Hypothalamus (tissue), 51 donors: Measurements from ENCODE around the gene MAML3.

Experiments used
- DNase-seq, 51 donors: peaks; one replicate each; lab custom pipeline; 2025; lab: John Stamatoyannopoulos, UW

The MAML3 gene

DNA sequence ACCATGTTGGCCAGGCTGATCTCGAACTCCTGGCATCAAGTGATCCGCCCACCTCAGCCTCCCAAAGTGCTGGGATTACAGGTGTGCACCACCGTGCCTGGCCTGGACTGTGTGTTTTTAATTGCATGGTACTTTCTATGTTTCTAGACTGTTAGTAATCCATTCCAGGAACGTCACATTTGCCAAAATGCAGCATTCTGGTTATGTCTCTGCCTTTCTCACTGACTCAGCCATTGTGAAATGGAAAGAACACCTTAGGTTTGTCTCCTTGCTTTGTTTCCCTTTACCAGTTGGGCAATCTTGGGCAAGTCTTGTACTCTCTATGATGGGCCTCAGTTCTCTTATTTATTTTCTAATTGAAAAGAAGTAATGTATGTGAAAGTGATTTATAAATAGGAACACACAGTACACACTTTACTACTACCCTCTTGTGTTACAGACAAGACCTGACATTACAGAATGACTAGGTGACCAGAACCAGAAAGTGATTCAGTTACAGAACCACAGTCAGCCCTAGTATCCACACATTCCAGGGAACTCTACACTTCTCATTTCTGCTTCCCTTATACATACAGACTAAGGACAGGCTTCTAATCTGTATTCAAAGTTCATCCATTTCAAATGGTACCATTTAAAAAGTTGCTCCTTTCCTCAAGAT is 301.2 kb downstream of the MAML3 start:
- DNase-seq = no peak

DNA sequence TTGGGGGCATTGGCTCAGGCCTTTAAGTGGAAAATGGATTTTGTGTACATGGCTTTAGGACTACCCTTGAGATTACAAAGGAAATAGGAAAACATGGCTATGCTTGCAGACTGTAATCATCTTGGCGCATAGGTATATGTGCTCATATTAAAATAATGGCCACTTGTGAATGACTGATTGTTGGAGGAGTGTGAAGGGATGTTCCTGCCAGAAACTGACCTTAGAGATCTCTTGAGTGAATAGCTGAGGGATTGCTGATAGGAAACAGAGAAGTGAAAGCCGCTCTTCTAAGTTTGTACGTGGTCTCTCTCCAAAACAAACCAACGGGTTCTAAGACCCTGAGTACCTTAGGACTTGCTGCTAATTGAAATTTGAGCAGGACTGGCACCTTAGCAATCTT is 302.3 kb downstream of the MAML3 start:
- DNase-seq = no peak

DNA sequence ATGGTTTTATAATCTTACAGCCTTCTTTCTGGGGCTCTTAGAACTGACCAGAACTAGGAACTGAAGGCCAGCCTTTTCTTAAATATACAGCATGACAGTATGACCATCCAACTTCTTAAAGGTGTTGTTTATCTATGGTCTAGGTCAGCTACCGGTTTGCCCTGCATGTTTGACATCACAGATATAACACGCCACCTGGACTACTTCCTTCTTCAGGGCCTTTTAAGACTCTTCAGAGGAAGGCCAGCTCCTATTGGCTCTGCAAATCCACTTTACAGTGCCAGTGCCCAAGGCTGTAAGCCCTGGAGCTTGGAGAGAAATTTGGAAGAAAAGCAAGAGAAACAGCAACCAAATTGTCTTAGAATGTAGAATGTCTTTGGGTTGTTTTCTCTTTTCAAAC is 302.9 kb downstream of the MAML3 start:
- DNase-seq = no peak

DNA sequence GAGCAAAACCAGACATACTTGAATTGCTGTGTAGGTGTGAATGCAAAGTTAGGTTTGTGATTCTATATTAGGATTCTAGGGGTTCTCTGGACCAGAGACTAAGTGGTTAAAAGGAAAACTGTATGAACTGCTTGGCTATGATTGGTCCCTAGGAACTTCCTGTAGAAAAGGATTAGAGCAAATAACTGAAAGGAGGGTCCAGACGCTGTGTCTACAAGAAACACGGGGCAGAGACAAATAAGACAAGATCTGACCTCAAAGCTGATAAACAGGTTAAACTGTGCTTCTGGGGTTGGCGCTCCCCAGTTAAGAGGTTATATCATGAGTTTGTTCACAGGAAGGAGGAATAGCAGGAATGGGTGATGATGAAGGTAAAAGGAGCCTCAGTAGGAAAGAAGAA is 304.8 kb downstream of the MAML3 start:
- no peak for DNase-seq

DNA sequence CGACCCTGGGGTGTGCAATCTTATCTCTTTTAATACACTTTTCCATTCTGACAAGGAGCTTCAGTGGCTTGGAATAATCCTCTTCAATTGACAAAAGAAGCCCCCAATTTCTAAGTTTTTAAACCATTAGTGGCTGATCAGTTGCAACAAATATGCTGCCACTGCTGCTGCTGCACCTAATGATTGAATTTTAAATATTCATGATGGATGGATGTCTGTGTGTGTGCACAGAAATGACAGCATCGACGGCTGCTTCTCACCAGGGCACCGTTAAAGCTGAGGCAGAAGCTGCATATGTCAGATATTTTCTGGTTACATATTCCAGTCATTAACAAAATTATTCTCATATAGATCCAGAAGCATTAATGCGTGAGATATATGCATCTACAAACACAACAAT is 306.0 kb downstream of the MAML3 start:
- no peak for DNase-seq

DNA sequence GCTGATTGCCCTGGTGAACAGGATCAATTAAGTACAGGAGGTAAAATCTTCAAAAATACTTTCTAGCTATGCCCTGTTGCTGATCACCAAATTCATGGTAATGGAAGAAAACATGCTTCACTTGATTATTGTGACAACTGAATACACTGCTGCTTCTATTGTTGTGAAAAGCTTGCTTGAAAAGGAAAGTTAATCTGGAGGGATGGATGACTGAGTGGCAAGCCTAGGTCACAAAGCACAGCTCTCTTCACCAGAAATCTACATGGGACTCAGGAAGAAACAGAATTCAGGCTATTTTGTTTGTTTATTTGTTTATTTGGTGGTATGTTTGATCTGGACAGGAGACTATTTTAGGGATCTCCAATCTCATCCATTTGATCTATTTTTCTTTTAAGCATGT is 306.4 kb downstream of the MAML3 start:
- DNase-seq = no peak

DNA sequence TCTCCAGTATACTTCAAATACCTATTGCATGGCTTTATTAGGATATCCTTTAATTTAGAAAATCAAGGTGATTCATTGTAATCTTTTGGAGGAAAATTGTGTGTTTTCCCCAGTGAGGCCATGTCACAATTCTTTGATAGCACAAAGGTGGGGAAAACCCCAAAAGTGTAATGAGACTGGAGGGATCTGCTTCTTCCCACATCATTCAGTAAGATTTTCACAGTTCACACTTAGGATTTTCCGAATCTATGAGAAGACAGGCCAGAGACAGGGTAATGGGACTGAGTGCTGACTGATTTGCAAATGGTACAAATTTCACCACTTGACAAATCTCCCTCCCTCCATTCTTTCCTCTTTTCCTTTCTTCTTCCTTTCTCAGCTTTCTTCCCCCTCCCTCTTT is 307.2 kb downstream of the MAML3 start:
- DNase-seq = no peak

DNA sequence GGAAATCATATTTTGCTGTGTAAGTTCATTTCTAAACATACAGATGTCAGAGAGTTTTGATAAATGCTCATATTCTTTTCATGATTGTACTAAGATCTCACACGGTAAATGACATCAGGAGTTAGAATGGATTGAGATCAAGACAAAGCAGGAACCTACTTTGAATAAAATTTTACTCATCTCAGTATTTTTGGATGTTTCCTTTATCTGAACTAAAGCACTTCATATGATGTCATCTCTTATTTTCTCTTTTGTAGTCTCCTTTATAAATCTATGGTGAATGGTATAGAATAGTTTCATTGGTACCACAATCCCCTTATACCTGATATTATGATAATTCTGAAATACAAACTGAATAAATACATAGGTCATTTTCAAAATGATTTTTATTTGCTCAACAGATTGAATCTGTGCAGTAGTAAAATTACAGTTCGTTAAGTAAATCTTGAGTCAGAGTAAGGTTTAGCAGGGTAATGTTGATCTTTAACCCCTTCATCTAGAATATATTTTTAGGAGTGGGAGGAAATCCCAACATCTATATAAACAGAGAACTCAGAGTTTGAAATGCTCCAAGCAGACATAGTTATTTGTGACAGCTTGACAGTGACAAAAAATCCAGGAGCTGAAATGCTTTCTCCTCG is 308.4 kb downstream of the MAML3 start:
- DNase-seq = no peak

DNA sequence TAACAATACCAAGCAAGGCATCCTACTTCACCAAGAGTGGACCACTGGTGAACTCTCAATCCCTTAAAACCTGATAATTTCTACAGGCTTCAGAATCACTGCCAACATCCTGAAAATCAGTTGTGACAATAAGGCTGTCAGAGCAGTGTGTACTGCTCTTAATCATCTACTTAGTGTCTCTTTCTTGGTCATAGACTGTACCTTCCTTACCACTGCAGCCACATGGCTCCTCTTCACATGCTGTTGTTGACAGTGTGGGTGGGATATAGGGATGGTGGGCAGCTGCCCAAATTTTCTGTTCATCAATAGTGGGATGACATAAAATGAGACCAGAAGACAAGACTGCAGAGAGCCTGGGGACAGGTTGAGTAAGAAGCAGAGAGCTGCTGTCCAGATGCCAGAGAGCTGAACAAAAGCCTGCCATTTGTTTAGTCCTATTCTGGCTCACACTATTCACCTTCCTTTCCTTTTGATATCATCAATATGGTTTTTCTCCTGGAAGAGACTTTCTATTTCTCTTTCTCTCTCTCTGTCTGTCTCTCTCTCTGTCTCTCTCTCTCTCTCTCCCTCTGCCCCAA is 309.4 kb downstream of the MAML3 start:
- DNase-seq = no peak

DNA sequence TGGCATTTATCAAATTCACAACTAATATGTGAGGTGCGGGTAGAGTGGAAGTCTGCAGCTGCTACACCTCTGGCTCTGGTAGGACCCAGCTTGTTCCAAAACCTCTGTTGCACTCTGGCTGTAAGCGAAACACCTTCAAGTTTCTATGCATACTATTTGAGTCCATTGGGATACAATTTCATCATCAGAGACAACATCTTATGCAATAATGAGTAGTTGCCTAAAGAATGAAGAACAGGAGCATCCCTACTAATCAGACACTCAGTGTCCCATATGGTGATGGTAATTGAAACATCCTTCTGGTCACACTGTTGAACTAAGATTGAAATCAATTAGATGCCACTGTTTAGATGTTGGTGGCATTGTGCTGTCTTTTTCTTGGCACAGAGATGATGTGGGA is 309.9 kb downstream of the MAML3 start:
- no peak for DNase-seq

DNA sequence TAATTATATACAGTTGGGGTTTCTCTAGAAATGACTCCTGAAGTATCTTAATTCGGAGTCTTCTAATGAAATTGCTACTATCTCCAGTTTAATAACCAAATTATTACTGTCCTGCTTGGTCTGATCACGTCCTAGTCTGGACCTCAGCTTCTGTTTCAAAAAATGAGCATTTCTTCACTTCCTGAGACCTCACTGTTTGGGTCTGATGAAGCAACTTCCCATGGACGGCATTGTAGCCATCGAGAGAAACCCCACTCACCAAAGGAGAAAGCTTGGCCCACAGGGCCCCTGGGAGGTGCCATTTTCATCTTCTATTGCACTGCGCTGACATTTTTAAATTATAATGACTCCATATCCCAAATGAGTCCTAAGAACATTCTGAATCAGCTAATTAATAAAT is 310.3 kb downstream of the MAML3 start:
- DNase-seq = no peak

DNA sequence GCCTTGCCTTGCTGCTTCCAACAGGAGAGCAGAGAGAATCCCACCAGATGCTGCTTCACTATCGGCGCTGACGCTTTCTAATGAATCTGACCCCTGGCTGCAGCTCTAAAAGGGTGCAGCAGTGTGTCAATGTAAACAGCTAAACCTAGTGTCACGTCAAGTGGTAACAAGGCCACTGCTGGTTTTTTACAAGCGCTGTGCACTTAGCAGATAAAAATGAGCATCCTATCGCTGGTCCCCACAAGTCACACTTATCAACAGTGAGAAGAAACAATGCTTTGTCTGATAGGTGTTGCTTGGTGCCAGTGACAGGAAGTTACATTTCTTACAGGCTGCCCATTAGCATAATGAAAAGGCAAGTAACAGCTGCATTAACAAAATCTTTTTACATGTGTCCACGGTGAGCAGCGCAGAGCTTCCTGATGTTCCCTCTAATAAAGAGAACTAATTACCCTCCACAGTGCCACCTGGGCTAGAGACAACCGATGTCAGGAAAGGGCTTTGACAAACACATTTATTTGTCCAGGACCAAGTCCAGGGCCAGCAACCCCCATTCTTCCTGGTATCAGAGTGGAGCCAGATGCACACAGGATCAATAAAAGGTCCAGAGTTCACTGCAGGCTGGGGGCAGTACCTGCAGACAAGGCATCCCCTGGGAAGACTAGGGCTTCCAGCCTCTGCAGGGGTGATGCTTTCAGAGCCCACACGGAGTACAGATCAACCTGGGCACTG is 312.4 kb downstream of the MAML3 start:
- DNase-seq = no peak

DNA sequence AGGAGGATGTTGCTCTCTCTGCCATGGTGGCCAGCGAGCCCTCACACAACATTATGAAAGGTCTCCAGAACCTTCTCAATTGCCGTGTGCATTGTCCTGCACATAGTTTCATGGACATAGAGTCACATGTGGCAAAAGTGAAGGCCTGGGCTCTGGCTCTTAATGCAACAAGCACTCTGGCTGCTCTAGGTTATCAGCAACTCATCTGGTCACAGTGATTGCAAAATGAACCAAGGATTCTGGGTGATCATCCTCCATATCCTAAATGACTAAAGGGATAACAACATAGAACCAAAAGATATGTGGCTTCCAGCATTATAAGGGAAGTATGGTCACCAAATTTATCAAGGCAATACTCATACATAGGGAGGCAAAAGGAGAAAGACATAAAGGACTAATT is 313.2 kb downstream of the MAML3 start:
- DNase-seq = no peak

DNA sequence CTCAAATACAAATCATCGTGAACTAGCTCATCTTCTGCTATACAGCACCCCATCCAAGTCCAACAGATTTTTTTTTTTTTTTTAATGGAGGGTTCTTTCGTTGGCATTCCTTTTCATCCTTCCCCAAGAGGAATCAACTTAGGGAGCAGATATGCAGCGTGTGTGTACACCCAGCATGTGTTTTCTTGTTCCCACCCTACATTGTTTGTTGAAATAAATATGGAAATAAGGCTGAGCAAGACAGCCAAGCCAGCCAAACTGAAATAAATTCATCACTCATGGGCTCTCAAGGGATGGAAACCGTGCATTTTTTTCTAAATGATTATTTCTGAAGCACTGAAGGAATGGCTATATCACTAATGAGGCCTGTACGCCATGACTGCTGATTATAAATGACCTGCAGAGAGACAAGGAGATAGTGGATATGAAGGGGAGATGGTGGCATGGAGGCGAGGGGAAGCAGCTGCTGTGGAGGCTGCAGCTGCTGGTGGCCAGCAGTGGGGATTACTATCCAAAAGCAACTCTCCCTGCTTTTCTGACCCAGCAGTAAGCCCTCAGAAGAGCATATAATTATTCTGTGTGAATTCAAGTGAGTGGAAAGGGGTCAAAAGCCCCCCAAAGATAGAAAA is 314.5 kb downstream of the MAML3 start:
- DNase-seq = no peak

DNA sequence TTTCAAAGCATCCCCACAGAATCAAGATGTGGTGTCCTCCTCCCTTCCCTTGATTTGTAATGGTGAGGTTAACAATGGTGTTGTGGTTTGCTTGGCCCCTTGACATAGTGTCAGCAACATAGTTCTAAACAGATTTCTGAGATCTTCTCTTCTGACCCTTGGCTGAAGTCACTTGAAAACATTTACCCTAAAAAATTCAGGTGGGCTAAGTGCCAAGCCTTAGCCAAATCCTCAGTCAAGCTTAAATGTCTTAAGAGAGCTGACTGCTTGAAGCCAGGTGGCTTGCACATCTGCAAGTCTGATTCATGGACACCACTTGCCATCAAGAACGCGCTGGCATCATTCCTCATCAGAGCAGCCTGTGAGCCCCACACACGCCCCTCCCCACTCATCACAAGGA is 315.2 kb downstream of the MAML3 start:
- DNase-seq = no peak

DNA sequence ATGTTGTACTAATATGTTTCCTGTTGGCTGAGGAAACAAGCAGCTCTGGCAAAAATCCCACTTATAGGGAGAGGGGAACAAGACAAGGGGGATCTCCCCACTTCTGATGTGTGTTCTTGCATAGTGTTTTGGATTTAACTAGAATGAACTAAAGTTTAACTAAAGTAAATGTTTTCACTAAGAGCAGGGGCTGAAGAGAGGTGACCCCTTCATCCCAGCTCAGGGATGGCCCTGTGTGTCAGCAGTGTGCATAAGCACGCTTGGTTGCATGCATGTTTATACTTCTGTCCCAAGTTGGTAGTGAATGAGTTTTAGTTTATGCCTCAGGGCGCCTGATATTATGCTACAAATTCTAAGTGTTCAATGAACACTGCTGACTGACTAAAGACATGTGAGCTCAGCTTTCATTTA is 319.0 kb downstream of the MAML3 start:
- no peak for DNase-seq

DNA sequence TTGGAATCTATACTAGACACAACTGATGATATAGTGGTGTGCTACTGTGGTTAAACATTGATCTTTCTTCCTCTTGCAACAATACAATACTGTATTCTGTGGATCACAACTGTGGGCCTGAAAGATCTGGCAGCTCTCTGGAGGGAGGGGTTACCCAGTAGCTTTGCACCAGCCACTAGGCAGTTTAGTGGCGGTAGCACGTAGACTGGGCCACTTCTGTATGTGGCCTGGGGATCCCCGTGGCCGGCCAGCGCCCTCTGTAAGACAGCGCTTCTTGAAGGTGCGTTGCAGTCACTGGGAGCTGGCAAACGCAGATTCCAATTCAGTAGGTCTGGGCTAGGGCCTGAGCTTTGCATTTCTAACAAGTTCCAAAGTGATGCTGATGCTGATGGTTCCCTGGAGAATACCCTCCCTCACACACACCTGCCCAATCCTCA is 319.7 kb downstream of the MAML3 start:
- DNase-seq = peak in 1 of 51 donors; percentile 11

DNA sequence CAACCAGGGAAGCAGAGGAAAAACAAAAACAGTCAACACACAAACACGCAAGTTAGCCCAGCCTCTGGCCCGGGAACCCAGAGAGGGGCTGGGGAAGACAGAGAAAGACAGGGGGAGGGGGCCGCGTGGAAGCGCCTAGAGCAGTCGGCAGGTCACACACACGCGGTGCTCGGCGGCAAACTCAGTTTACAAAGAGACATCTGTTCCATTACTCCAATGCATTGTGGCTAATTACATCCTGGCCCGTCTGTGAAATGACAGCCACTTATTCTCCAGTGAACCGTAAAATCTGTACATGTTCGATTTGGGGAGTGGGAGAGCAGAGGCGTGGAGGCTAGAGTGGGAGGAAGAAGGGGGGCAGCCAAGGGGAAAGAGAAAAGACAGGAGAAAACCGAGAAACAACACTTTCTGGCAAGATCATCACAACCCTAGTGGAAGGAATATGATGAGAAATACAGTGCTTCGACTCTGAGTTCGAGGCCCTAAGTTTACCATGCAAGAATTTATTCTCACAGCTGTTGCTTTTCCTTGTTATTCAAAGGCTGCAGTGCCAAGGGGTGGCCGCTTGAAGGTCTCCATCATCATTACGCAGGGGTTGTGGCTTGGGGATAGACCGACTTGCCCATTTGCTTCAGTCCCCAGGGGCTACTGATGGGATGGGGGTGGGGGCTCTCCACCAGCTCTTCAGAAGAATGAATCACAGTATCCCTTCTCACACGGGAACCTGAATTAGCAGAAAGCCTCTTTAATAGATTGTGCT is 320.7 kb downstream of the MAML3 start:
- DNase-seq = no peak

DNA sequence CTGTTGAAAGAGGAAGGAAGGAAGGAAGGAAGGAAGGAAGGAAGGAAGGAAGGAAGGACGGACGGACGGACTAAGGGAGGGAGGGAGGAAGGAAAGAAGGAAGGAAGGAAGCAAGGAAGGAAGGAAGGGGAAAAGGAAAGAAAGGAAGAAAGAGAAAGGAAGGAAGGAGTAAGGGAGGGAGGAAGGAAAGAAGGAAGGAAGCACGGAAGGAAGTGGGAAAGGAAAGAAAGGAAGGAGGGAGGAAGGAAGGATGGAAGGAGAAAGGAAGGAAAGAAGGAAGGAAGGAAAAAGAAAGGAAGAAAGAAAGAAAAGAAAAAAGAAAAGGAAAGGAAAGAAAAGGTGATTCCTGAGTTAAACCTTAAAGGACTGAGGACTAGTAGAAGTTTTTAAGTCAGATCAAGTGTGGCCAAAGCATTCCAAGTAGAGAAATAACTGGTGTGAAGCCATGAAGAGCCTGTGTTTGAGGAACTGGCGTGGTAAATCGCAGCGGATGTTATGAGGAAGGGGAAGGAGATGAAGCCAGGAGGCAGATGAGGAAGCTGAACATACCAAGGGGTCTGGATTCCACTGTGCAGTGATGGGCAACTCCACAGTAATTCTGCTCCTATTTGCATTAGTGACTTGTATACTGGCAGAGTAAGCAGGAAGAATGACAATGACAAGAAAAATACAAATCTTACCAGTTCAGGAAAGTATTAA is 324.9 kb downstream of the MAML3 start:
- peak in 1 of 51 donors; percentile 11 for DNase-seq

DNA sequence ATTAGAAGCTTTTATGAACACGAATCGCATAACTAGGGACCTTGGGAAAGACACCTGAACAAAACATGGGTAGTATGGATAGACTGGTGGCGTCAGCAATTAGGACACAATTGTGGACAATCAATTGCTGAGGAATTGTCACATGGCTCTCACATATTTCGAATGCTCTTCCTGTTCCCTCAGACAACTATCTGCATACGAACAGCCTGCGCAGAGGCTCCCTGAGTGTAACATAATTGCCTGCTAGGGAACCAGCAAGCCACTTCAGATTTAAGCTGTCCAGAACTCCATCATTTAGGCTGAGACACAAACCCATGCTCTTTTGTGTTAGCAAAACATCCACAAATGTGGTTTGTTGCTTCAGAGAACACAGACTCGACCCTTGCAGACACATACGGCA is 327.6 kb downstream of the MAML3 start:
- DNase-seq = no peak
